GM12891 (cell line): ENCODE data around the gene SLC39A6.

Experiments used
- PAX5 ChIP-seq: IDR thresholded peaks from 2 replicates; pipeline ENCODE4 v1.6.1; 2011; ENCODE audit warnings: low read length, moderate library complexity, mild to moderate bottlenecking; ENCODE audit not compliant: insufficient read depth, severe bottlenecking
- POLR2A ChIP-seq: IDR thresholded peaks from 2 replicates; pipeline ENCODE4 v1.6.1; 2011; ENCODE audit warnings: low read depth, low read length, control low read depth
- POLR2AphosphoS5 ChIP-seq: IDR thresholded peaks from 2 replicates; pipeline ENCODE4 v1.6.1; 2011; ENCODE audit warnings: low read depth, low read length, control low read depth
- POU2F2 ChIP-seq: IDR thresholded peaks from 2 replicates; pipeline ENCODE4 v1.6.1; 2011; ENCODE audit warnings: low read depth, mild to moderate bottlenecking, control low read depth, low read length, moderate library complexity
- SPI1 ChIP-seq: IDR thresholded peaks from 2 replicates; pipeline ENCODE4 v1.6.1; 2011; ENCODE audit warnings: low read depth, low read length, control low read depth
- TAF1 ChIP-seq: IDR thresholded peaks from 2 replicates; pipeline ENCODE4 v1.6.1; 2011; ENCODE audit warnings: low read depth, low read length, control low read depth

GRCh38 chr18:36176711-36177110 is 47.6 kb upstream of the SLC39A6 start:
- TF ChIP-seq POLR2AphosphoS5 (no peak), POLR2A (no peak), POU2F2 (no peak), SPI1 (no peak), PAX5 (no peak), TAF1 (no peak)
